ENCODE measurements around the gene NCOA7.
"Not testable (repeated sequence)": the region's sequence is repeated elsewhere in the genome, so short reads cannot be mapped to it uniquely, and the experiment has no call there.

The NCOA7 gene

GRCh38 chr6:125924697-125925358 lies 134.1 kb downstream of the NCOA7 start:
- no peak for DNase-seq

- DNase-seq, result no peak
These were observed 136.0 kb downstream of the NCOA7 start for GRCh38 chr6:125926711-125927110.

- DNase-seq, result no peak
These were observed 137.0 kb downstream of the NCOA7 start for GRCh38 chr6:125927761-125928160.

GRCh38 chr6:125930765-125931418 lies 140.1 kb downstream of the NCOA7 start:
- no peak for DNase-seq

GRCh38 chr6:125931733-125932450 lies 141.1 kb downstream of the NCOA7 start:
- no peak for DNase-seq

- DNase-seq, result no peak
These were observed 141.7 kb downstream of the NCOA7 start for GRCh38 chr6:125932451-125932795.

GRCh38 chr6:125935520-125935919 lies 144.8 kb downstream of the NCOA7 start:
- not testable (repeated sequence) for DNase-seq

GRCh38 chr6:125939026-125939425 lies 148.3 kb downstream of the NCOA7 start:
- no peak for DNase-seq

GRCh38 chr6:125939791-125940190 lies 149.0 kb downstream of the NCOA7 start:
- no peak for DNase-seq

- DNase-seq, result no peak
These were observed 149.7 kb downstream of the NCOA7 start for GRCh38 chr6:125940247-125941041.

GRCh38 chr6:125942672-125943527 lies 152.1 kb downstream of the NCOA7 start:
- DNase-seq, result no peak

GRCh38 chr6:125943528-125944433 lies 153.0 kb downstream of the NCOA7 start:
- DNase-seq, result no peak

- no peak for DNase-seq
These were observed 153.7 kb downstream of the NCOA7 start for GRCh38 chr6:125944434-125944816.

GRCh38 chr6:125944896-125945295 lies 154.1 kb downstream of the NCOA7 start:
- no peak for DNase-seq

GRCh38 chr6:125945378-125946141 lies 154.8 kb downstream of the NCOA7 start:
- no peak for DNase-seq

GRCh38 chr6:125947615-125948014 lies 156.9 kb downstream of the NCOA7 start:
- DNase-seq, result no peak

- no peak for DNase-seq
These were observed 157.7 kb downstream of the NCOA7 start for GRCh38 chr6:125948455-125948854.

- no peak for DNase-seq
These were observed 158.3 kb downstream of the NCOA7 start for GRCh38 chr6:125949069-125949468.

GRCh38 chr6:125950293-125950692 lies 159.5 kb downstream of the NCOA7 start:
- DNase-seq, result no peak

GRCh38 chr6:125950716-125951115 lies 160.0 kb downstream of the NCOA7 start:
- not testable (repeated sequence) for DNase-seq
